Measurements from ENCODE around the gene ARFIP1.

The ARFIP1 gene, protein sequence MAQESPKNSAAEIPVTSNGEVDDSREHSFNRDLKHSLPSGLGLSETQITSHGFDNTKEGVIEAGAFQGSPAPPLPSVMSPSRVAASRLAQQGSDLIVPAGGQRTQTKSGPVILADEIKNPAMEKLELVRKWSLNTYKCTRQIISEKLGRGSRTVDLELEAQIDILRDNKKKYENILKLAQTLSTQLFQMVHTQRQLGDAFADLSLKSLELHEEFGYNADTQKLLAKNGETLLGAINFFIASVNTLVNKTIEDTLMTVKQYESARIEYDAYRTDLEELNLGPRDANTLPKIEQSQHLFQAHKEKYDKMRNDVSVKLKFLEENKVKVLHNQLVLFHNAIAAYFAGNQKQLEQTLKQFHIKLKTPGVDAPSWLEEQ

DNA sequence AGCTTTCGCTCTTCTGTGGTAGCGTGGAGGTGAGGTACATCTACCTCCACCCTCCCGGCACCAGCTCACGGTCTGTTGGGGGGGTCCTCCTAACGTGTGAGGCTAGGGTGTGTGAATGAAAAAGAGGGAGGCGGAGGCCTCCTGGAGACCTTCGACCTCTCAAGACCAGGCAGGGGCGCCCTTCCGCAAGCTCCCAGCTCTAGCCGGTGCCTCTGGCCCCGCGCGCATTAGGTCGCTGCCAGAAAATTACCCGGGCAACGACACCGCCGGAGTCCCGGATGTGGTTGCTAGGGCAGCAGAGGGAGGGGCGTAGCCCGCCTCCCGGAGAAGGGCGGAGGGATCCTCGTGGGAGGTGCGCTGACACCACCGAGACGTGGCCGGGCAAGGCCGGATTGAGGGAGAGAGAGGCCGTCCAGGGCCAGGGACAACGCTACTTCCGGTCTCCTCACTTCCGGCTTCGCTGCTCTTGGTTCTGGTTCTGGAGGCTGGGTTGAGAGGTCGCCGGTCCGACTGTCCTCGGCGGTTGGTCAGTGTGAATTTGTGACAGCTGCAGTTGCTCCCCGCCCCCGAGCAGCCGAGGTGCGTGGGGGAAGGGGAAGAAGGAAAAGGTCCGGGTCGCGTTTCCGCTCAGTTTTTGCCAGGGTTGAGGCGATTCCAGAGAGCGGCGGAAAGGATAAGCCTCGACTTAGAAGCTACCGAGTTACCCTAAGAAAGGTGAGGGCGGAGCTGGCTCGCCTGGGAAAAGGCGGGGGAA is at the start of gene ARFIP1, which contains the start of gene TIGD4:
Gene ARFIP1, plus strand, starts transcription at position 442 of the 754 bp plus-strand sequence. CDS start 49,680 bp downstream, outside the sequence.
Gene TIGD4, minus strand, starts transcription at position 218 of the 754 bp plus-strand sequence. CDS start 8,726 bp downstream, outside the sequence.
- H3K27ac ChIP-seq (ENCODE audit: low read length), result peak within 1 kb of the TSS; percentile 91
- no peaks in the 10 kb centered on the region for H3K27me3 ChIP-seq (ENCODE audit: control insufficient read depth in 1 of 2, insufficient read depth in 2 of 2, low read length in 2 of 2)
- peak within 1 kb of the TSS; percentile 90 to 97 for H3K9ac ChIP-seq (ENCODE audit: low read length in 2 of 2)
- no peaks in the 10 kb centered on the region for H3K4me1 ChIP-seq (ENCODE audit: control insufficient read depth, insufficient read depth, low read length)
- H3K4me3 ChIP-seq (ENCODE audit: low read length in 2 of 2), result peak within 1 kb of the TSS; percentile 94 to 99
- no peaks in the 10 kb centered on the region for H3K9me3 ChIP-seq (ENCODE audit: control insufficient read depth in 2 of 2, low read length in 2 of 2)
- H3K36me3 ChIP-seq (ENCODE audit: control insufficient read depth in 2 of 2, insufficient read depth in 2 of 2, low read length in 2 of 2), result peaks cover 0 to 2% of the 10 kb centered on the region in 2 donors

DNA sequence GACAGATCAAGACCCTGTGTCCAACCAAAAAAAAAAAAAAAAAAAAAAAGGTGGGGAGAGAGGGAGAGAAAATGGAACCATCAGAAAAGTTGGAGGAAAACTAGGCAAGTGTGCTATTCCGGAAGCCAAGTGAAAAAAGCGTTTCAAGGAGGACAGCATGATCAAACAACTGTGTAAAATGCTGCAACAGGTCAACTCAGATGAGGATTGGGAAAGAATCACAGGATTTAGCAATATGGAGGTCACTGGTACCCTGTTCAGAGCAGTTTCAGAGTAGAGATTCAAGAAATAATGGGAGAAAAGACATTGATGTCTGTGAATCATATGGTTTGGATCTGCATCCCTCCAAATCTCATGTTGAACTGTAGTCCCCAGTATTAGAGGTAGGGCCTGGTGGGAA is 47.8 kb upstream of the ARFIP1 start:
- no peak overlapping the region for H3K9ac ChIP-seq (ENCODE audit: low read length in 2 of 2)
- H3K27me3 ChIP-seq (ENCODE audit: control insufficient read depth in 1 of 2, insufficient read depth in 2 of 2, low read length in 2 of 2), result no peaks in the 10 kb centered on the region
- no peaks in the 10 kb centered on the region for H3K4me1 ChIP-seq (ENCODE audit: control insufficient read depth, insufficient read depth, low read length)
- no peak overlapping the region for H3K27ac ChIP-seq (ENCODE audit: low read length)
- no peaks in the 10 kb centered on the region for H3K36me3 ChIP-seq (ENCODE audit: control insufficient read depth in 2 of 2, insufficient read depth in 2 of 2, low read length in 2 of 2)
- H3K9me3 ChIP-seq (ENCODE audit: control insufficient read depth in 2 of 2, low read length in 2 of 2), result no peaks in the 10 kb centered on the region
- no peak overlapping the region for H3K4me3 ChIP-seq (ENCODE audit: low read length in 2 of 2)

DNA sequence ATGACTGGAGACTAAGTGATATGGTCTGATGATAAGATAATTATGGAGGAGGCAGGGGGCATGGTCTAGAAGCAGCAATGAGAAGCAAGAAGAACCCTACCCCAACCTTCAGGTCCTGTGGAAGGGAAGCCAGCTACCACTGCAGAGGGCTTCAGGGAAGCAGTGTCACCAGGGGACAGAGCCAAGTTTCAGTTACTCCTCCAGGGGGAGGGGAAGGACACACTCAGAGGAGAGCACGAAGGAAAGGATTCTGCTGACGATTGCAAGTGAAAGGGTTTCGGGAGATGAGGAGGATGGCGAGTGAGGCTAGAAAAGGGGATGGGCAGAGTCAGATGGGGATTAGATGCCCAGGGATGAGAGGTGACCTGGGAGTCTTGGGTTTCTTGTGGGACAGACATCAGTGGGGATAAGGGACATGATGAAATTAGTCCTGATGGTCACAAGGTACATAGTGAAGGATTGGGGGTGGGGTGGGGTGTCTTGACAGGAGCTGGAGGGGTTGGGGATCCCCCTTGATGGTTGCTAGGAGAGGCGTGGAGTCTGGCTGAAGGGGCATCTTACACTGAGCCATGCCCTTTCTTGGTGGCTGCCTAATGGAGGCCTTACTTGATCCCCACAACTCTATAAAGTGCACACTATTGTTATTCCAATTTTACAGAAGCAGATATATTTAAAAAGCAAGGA is 45.6 kb upstream of the ARFIP1 start:
- H3K9ac ChIP-seq (ENCODE audit: low read length in 2 of 2), result no peak overlapping the region
- H3K4me3 ChIP-seq (ENCODE audit: low read length in 2 of 2), result no peak overlapping the region
- no peak overlapping the region for H3K27ac ChIP-seq (ENCODE audit: low read length)
- H3K36me3 ChIP-seq (ENCODE audit: control insufficient read depth in 2 of 2, insufficient read depth in 2 of 2, low read length in 2 of 2), result no peaks in the 10 kb centered on the region
- H3K4me1 ChIP-seq (ENCODE audit: control insufficient read depth, insufficient read depth, low read length), result no peaks in the 10 kb centered on the region
- no peaks in the 10 kb centered on the region for H3K27me3 ChIP-seq (ENCODE audit: control insufficient read depth in 1 of 2, insufficient read depth in 2 of 2, low read length in 2 of 2)
- no peaks in the 10 kb centered on the region for H3K9me3 ChIP-seq (ENCODE audit: control insufficient read depth in 2 of 2, low read length in 2 of 2)

DNA sequence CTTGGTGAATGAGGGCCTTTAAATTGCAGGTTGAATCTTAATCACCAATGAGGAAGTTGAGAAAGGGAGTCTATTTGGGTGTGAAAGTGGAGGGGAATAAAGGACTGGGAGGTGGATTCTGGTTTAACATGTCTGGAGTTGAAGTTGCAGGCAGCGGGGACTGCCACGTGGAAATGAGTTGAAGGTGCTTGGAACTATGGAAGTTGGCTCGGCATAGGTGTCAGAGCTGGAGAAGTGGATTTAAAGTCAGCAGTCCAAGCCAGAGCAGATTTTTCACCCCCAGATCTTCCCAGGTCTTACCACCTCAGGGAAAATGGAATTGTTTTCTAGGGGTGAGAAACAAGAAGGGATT is 45.1 kb upstream of the ARFIP1 start:
- Histone ChIP-seq H3K4me3 (ENCODE audit: low read length in 2 of 2) (no peak overlapping the region), H3K4me1 (ENCODE audit: control insufficient read depth, insufficient read depth, low read length) (no peaks in the 10 kb centered on the region), H3K27me3 (ENCODE audit: control insufficient read depth in 1 of 2, insufficient read depth in 2 of 2, low read length in 2 of 2) (no peaks in the 10 kb centered on the region), H3K36me3 (ENCODE audit: control insufficient read depth in 2 of 2, insufficient read depth in 2 of 2, low read length in 2 of 2) (no peaks in the 10 kb centered on the region), H3K9me3 (ENCODE audit: control insufficient read depth in 2 of 2, low read length in 2 of 2) (no peaks in the 10 kb centered on the region), H3K27ac (ENCODE audit: low read length) (no peak overlapping the region), H3K9ac (ENCODE audit: low read length in 2 of 2) (no peak overlapping the region)

DNA sequence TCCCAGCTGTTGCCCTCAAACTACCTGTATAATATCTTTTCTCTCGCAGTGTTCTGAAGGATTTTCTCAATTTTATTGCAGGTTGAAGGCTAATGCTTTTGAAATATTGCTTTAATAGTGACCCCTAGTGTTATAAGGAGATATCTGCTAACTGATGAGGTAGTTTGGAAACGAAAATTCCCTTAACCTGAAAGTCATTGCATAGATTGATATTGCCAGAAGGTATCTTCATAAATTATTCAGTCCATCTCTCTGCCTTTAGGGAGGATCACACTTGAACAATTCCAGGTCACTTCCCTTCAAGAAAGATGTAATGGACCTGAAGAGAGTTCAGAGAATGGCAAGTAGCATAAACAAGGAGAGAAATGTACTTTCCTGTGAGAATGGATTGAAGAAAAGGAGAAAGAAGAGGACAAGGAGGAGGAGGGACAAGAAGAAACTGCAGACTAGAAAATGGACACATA is 44.3 kb upstream of the ARFIP1 start:
- H3K9me3 ChIP-seq (ENCODE audit: control insufficient read depth in 2 of 2, low read length in 2 of 2), result no peaks in the 10 kb centered on the region
- H3K4me3 ChIP-seq (ENCODE audit: low read length in 2 of 2), result no peak overlapping the region
- no peaks in the 10 kb centered on the region for H3K27me3 ChIP-seq (ENCODE audit: control insufficient read depth in 1 of 2, insufficient read depth in 2 of 2, low read length in 2 of 2)
- H3K9ac ChIP-seq (ENCODE audit: low read length in 2 of 2), result no peak overlapping the region
- H3K27ac ChIP-seq (ENCODE audit: low read length), result no peak overlapping the region
- no peaks in the 10 kb centered on the region for H3K4me1 ChIP-seq (ENCODE audit: control insufficient read depth, insufficient read depth, low read length)
- H3K36me3 ChIP-seq (ENCODE audit: control insufficient read depth in 2 of 2, insufficient read depth in 2 of 2, low read length in 2 of 2), result no peaks in the 10 kb centered on the region

DNA sequence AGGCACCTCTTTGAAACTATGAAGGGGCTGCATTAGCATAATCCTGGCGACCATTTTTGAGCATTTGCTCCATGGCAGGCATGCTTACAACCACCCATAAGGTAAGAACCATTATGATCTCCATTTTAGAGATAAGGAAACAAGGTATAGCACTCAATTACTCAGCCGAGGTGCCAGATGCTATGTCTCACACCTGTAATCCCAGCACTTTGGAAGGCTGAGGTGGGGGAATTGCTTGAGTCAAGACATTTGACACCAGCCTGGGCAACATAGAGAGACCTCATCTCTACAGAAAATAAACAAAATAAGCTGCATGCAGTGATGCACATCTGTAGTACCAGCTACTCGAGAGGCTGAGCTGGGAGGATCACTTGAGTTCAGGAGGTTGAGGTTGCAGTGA is 43.8 kb upstream of the ARFIP1 start:
- no peak overlapping the region for H3K9ac ChIP-seq (ENCODE audit: low read length in 2 of 2)
- no peaks in the 10 kb centered on the region for H3K9me3 ChIP-seq (ENCODE audit: control insufficient read depth in 2 of 2, low read length in 2 of 2)
- no peak overlapping the region for H3K27ac ChIP-seq (ENCODE audit: low read length)
- H3K27me3 ChIP-seq (ENCODE audit: control insufficient read depth in 1 of 2, insufficient read depth in 2 of 2, low read length in 2 of 2), result no peaks in the 10 kb centered on the region
- no peak overlapping the region for H3K4me3 ChIP-seq (ENCODE audit: low read length in 2 of 2)
- no peaks in the 10 kb centered on the region for H3K36me3 ChIP-seq (ENCODE audit: control insufficient read depth in 2 of 2, insufficient read depth in 2 of 2, low read length in 2 of 2)
- no peaks in the 10 kb centered on the region for H3K4me1 ChIP-seq (ENCODE audit: control insufficient read depth, insufficient read depth, low read length)

DNA sequence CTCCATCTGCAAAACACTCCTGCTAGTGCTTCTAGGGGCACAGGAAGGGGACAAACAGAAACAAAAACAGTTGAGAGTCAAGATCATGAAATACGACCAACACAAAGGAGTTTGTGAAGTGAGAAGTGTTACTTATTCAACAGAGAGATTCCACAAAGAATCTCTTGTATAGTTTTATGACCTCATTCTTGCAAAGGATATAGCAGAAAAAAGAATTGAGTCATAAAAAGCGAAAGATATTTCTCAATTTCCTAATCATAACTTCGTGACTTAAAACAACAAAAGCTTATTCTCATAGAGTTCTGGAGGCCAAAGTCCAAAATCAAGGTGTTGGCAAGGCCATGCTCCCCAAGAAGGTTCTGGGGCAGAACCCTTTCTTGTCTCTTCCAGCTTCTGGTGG is 40.9 kb upstream of the ARFIP1 start:
- Histone ChIP-seq H3K4me1 (ENCODE audit: control insufficient read depth, insufficient read depth, low read length) (no peaks in the 10 kb centered on the region), H3K4me3 (ENCODE audit: low read length in 2 of 2) (no peak overlapping the region), H3K9me3 (ENCODE audit: control insufficient read depth in 2 of 2, low read length in 2 of 2) (no peaks in the 10 kb centered on the region), H3K9ac (ENCODE audit: low read length in 2 of 2) (no peak overlapping the region), H3K36me3 (ENCODE audit: control insufficient read depth in 2 of 2, insufficient read depth in 2 of 2, low read length in 2 of 2) (no peaks in the 10 kb centered on the region), H3K27ac (ENCODE audit: low read length) (no peak overlapping the region), H3K27me3 (ENCODE audit: control insufficient read depth in 1 of 2, insufficient read depth in 2 of 2, low read length in 2 of 2) (no peaks in the 10 kb centered on the region)

DNA sequence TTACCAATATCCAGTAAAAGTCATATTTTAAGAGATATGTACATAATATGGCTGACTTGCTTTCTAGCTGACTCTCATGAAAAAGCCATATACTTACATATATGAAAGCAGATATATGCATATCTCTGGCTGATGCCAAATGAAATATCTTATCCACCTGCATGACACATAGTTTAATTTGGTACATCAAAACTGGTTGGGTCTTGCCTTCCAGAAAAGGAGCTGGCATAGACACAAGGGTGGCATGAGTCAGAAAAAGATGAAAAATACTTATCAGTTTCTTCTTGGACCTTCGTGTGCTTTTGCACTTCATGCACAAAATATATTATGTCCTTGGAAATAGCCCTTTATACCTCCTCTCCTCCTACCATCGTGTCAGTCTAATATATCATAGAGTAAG is 32.3 kb upstream of the ARFIP1 start:
- Histone ChIP-seq H3K27ac (ENCODE audit: low read length) (no peak overlapping the region), H3K27me3 (ENCODE audit: control insufficient read depth in 1 of 2, insufficient read depth in 2 of 2, low read length in 2 of 2) (no peaks in the 10 kb centered on the region), H3K9ac (ENCODE audit: low read length in 2 of 2) (no peak overlapping the region), H3K4me3 (ENCODE audit: low read length in 2 of 2) (no peak overlapping the region), H3K4me1 (ENCODE audit: control insufficient read depth, insufficient read depth, low read length) (no peaks in the 10 kb centered on the region), H3K36me3 (ENCODE audit: control insufficient read depth in 2 of 2, insufficient read depth in 2 of 2, low read length in 2 of 2) (no peaks in the 10 kb centered on the region), H3K9me3 (ENCODE audit: control insufficient read depth in 2 of 2, low read length in 2 of 2) (no peaks in the 10 kb centered on the region)

DNA sequence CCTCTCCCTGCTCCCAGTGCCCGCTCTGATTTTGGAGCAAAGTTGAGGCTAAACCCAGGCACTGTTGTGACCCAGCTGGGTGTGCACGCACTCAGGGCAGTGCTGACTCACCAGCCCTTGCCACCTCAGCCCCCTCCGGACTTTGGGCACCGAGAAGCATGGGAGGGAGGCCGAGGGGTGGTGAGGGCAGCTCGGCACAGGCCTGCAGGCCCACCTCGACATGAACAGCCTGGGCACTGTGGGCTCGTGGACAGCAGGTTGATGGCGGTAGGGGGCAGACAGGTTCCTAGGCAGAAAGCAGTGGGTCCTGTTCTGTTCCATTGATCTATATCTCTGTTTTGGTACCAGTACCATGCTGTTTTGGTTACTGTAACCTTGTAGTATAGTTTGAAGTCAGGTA is 31.1 kb upstream of the ARFIP1 start:
- Histone ChIP-seq H3K27me3 (ENCODE audit: control insufficient read depth in 1 of 2, insufficient read depth in 2 of 2, low read length in 2 of 2) (no peaks in the 10 kb centered on the region), H3K9ac (ENCODE audit: low read length in 2 of 2) (no peak overlapping the region), H3K27ac (ENCODE audit: low read length) (no peak overlapping the region), H3K4me1 (ENCODE audit: control insufficient read depth, insufficient read depth, low read length) (no peaks in the 10 kb centered on the region), H3K4me3 (ENCODE audit: low read length in 2 of 2) (no peak overlapping the region), H3K36me3 (ENCODE audit: control insufficient read depth in 2 of 2, insufficient read depth in 2 of 2, low read length in 2 of 2) (no peaks in the 10 kb centered on the region), H3K9me3 (ENCODE audit: control insufficient read depth in 2 of 2, low read length in 2 of 2) (no peaks in the 10 kb centered on the region)

DNA sequence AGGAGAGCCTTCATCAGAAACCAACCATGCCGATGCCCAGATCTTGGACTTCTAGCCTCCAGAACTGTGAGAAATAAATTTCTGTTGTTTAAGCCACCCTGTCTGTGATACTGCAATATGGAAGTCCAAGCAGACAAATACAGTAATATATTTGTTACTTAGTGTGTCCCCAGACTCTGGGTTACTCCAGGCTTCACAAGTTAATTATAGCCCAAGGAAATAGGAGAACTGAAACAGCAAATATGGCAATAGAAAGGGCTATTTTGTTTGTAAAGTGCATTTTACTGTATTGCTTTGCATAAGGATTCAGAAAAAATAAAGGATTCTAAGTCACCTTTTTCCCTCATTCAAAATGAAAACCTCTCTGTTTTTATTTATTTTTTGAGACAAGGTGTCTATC is 16.0 kb upstream of the ARFIP1 start:
- no peaks in the 10 kb centered on the region for H3K4me1 ChIP-seq (ENCODE audit: control insufficient read depth, insufficient read depth, low read length)
- no peaks in the 10 kb centered on the region for H3K27me3 ChIP-seq (ENCODE audit: control insufficient read depth in 1 of 2, insufficient read depth in 2 of 2, low read length in 2 of 2)
- H3K27ac ChIP-seq (ENCODE audit: low read length), result no peak overlapping the region
- H3K9me3 ChIP-seq (ENCODE audit: control insufficient read depth in 2 of 2, low read length in 2 of 2), result no peaks in the 10 kb centered on the region
- H3K36me3 ChIP-seq (ENCODE audit: control insufficient read depth in 2 of 2, insufficient read depth in 2 of 2, low read length in 2 of 2), result no peaks in the 10 kb centered on the region
- no peak overlapping the region for H3K4me3 ChIP-seq (ENCODE audit: low read length in 2 of 2)
- no peak overlapping the region for H3K9ac ChIP-seq (ENCODE audit: low read length in 2 of 2)
